Lower leg skin (tissue), 3 donors: ENCODE measurements around the gene JAG1.

ENCODE experiments used
- CTCF ChIP-seq, 3 donors: fragments of 450-650 bp; IDR thresholded peaks; one replicate each; pipeline ENCODE4 v1.5.1; 2016; ENCODE audit warnings: antibody characterized with exemption in 3 of 3, mild to moderate bottlenecking in 3 of 3, moderate library complexity in 2 of 3
- POLR2A ChIP-seq, 2 donors: fragments of 450-650 bp; IDR thresholded peaks; one replicate each; pipeline ENCODE4 v1.6.1; 2016 to 2017; ENCODE audit warnings: antibody characterized with exemption in 2 of 2, mild to moderate bottlenecking in 1 of 2, moderate library complexity in 1 of 2

- no peak for TF ChIP-seq CTCF (IDR thresholded peaks at IDR 0.05)
- TF ChIP-seq POLR2A (IDR thresholded peaks at IDR 0.05) = no peak
Observed at GRCh38 chr20:10699489-10699888, 25.7 kb upstream of the JAG1 start.
